GM12864 (cell line): ENCODE measurements around the gene MTNR1B.

Source experiments
- DNase-seq: peaks from one replicate; pipeline ENCODE4 v3.0.0-alpha.2; 2011; ENCODE audit warnings: low read depth
- H3K4me3 ChIP-seq: 2 replicates; pipeline ENCODE4 v1.5.1; 2011; ENCODE audit warnings: mild to moderate bottlenecking, low read depth, low read length, control low read depth
- TF ChIP-seq, protein P1 (sequence below): IDR thresholded peaks from 2 replicates; pipeline ENCODE4 v1.5.1; 2011; ENCODE audit warnings: low read depth, mild to moderate bottlenecking, moderate library complexity, low read length, control low read depth, inconsistent platforms; ENCODE audit errors: missing control alignments

The MTNR1B gene

DNA sequence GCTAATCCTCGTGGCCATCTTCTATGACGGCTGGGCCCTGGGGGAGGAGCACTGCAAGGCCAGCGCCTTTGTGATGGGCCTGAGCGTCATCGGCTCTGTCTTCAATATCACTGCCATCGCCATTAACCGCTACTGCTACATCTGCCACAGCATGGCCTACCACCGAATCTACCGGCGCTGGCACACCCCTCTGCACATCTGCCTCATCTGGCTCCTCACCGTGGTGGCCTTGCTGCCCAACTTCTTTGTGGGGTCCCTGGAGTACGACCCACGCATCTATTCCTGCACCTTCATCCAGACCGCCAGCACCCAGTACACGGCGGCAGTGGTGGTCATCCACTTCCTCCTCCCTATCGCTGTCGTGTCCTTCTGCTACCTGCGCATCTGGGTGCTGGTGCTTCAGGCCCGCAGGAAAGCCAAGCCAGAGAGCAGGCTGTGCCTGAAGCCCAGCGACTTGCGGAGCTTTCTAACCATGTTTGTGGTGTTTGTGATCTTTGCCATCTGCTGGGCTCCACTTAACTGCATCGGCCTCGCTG, 12.1 kb downstream of the MTNR1B start:
- TF ChIP-seq, protein P1, sequence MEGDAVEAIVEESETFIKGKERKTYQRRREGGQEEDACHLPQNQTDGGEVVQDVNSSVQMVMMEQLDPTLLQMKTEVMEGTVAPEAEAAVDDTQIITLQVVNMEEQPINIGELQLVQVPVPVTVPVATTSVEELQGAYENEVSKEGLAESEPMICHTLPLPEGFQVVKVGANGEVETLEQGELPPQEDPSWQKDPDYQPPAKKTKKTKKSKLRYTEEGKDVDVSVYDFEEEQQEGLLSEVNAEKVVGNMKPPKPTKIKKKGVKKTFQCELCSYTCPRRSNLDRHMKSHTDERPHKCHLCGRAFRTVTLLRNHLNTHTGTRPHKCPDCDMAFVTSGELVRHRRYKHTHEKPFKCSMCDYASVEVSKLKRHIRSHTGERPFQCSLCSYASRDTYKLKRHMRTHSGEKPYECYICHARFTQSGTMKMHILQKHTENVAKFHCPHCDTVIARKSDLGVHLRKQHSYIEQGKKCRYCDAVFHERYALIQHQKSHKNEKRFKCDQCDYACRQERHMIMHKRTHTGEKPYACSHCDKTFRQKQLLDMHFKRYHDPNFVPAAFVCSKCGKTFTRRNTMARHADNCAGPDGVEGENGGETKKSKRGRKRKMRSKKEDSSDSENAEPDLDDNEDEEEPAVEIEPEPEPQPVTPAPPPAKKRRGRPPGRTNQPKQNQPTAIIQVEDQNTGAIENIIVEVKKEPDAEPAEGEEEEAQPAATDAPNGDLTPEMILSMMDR: no peak
- no peak for DNase-seq
- no peak overlapping the region for H3K4me3 ChIP-seq

DNA sequence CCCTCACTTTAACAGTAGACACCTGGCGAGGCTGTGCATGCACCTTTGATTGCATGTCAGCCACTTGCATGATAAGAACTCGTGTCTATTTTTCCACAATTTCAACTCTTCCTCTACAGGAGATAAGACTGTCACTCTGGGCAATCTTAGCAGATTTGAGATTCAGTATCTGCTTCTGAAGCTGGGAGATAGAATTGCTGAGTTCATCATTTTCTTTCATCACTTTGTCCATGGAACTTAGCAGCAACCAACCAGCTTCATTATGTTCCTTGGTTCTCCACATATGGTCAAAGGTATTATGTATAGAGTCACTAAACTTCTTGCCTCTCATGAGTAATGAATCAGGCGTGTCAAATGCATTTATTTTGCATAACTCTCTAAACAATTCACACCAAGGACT, 17.1 kb downstream of the MTNR1B start:
- no peak overlapping the region for H3K4me3 ChIP-seq
- DNase-seq: no peak
- TF ChIP-seq, protein P1: no peak

DNA sequence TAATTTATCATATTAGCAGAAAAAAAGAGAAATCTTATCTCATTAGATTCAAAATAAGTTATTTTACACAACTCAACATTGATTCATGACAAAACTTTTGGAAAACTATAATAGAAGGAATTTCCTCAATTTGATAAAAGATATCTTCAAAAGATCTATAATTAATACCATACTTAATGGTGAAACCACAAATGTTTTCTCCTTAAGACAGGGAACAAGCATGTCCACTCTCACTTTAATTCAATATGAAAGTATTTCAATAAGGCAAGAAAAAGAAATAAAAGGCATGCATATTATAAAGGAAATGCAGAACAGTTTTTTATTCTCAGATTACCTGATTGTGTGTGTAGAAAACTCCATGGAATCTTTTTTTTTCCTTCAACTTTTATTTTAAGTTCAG, 23.6 kb downstream of the MTNR1B start:
- DNase-seq: no peak
- H3K4me3 ChIP-seq: no peak overlapping the region
- TF ChIP-seq, protein P1: no peak

DNA sequence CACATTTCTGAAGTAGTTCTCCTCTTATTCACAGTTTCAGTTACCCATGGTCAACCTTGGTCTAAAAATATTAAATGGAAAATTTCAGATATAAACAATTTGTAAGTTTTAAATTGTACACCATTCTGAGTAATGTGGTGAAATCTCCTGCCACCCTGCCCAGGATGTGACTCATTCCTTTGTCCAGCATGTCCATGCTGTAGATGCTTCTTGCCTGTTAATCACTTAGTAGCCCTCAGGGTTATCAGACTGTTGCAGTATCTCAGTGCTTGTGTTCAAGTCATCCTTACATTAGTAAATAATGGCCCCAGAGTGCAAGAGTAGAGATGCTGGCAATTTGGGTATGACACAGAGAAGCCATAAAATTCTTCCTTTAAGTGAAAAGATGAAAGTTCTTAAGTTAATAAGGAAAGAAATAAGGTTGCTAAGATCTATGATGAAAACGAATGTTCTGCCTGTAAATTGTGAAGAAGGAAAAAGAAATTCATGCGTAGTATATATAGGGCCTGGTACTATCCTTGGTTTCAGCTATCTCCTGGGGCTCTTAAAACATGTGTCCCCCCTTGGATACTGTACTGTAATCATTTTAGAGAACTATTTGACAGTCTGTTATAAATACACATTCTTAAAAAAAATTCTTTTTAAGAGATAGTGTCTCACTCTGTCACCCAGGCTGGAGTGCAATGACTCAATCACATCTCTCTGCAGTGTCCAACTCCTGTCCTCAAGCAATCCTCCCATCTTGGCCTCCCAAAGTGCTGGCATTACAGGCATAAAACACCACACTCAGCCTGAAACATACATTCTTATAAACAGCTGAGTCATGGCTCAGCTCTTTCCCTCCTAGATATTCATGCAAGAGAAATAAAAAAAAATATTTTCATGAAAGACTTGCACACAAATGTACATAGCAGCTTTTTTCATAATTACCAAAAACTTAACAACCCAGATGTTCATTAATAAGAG, 31.3 kb downstream of the MTNR1B start:
- TF ChIP-seq, protein P1: no peak
- no peak for DNase-seq
- H3K4me3 ChIP-seq: no peak overlapping the region

DNA sequence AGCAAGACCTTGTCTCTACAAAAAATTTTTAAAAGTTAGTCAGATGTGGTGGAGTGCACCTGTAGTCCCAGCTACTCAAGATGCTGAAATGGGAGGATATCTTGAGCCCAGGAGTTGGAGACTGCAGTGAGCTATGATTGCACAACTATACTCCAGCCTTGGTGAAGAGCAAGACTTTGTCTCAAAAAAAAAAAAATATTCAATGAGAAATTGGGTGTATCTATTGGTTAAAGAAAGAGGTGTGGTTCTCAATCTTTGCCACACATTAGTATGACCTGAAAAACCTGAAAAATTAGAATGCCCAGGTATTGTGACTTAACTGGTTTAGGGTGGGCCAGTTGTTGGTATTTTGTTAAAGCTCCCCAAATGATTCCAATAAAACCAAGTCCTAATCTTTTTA, 32.4 kb downstream of the MTNR1B start:
- TF ChIP-seq, protein P1: no peak
- no peak overlapping the region for H3K4me3 ChIP-seq
- DNase-seq: no peak

DNA sequence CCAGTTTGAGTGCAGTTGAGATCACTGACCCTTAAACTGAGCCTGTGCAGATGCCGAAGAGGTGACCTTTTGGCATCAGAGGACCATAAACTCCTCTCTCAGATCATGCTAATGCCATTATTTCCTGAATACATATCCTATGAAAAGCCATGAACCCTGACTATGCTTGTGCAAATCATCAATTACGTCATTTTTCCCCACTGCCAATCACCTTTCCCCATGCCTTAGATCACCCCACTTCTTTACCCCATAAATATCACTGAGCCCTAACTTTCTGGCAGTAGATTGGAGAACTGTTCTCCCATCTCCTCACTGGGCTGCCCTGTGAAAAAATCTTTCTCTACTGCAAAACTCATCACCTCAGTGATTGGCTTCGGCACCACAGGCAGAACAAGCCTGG, 32.9 kb downstream of the MTNR1B start:
- DNase-seq: no peak
- TF ChIP-seq, protein P1: no peak
- no peak overlapping the region for H3K4me3 ChIP-seq
